Measurements from ENCODE around the gene RPL9.

- TF ChIP-seq RARB (CRISPR knock-in tag; IDR thresholded peaks at IDR 0.05) (no peak), OSR1 (CRISPR knock-in tag; IDR thresholded peaks at IDR 0.05) (no peak), TCF4 (CRISPR knock-in tag; IDR thresholded peaks at IDR 0.05; ENCODE audit: borderline replicate concordance) (no peak), PATZ1 (CRISPR knock-in tag; IDR thresholded peaks at IDR 0.05; ENCODE audit: borderline replicate concordance) (no peak)
- TF ChIP-seq, protein P1, sequence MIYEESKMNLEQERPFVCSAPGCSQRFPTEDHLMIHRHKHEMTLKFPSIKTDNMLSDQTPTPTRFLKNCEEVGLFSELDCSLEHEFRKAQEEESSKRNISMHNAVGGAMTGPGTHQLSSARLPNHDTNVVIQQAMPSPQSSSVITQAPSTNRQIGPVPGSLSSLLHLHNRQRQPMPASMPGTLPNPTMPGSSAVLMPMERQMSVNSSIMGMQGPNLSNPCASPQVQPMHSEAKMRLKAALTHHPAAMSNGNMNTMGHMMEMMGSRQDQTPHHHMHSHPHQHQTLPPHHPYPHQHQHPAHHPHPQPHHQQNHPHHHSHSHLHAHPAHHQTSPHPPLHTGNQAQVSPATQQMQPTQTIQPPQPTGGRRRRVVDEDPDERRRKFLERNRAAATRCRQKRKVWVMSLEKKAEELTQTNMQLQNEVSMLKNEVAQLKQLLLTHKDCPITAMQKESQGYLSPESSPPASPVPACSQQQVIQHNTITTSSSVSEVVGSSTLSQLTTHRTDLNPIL (CRISPR knock-in tag; IDR thresholded peaks at IDR 0.05; ENCODE audit: low read depth): no peak
These were observed 26.0 kb upstream of the RPL9 start for GRCh38 chr4:39484582-39485272.

All from SK-N-SH treated with all-trans-retinoic acid at 6 μM for 48 hours (cell line).